ACC112 (cell line): Measurements from ENCODE around the gene FOXRED2.

Experiments
- H2AFZ ChIP-seq: fragments of 200-600 bp; sonication (generic); one replicate; pipeline ENCODE4 v1.6.0; 2017; ENCODE audit warnings: antibody characterized with exemption, low read length; ENCODE audit not compliant: unreplicated experiment
- H3K27ac ChIP-seq: fragments of 200-600 bp; sonication (generic); 2 replicates; pipeline ENCODE4 v1.5.1; 2014; ENCODE audit warnings: low read depth, mild to moderate bottlenecking, antibody characterized with exemption, low read length, moderate library complexity
- H3K27me3 ChIP-seq: fragments of 200-600 bp; sonication (generic); 2 replicates; pipeline ENCODE4 v1.6.1; 2014; ENCODE audit warnings: mild to moderate bottlenecking, antibody characterized with exemption, low read length, moderate library complexity, mixed read lengths; ENCODE audit not compliant: insufficient read depth
- H3K36me3 ChIP-seq: fragments of 200-600 bp; sonication (generic); 2 replicates; pipeline ENCODE4 v1.6.1; 2016; ENCODE audit warnings: mild to moderate bottlenecking, antibody characterized with exemption, low read length, moderate library complexity, mixed read lengths; ENCODE audit not compliant: insufficient read depth
- H3K4me1 ChIP-seq: fragments of 200-600 bp; sonication (generic); one replicate; pipeline ENCODE4 v1.6.1; 2016; ENCODE audit warnings: low read length, mixed read lengths; ENCODE audit not compliant: insufficient read depth, unreplicated experiment, control insufficient read depth
- H3K4me3 ChIP-seq: fragments of 200-600 bp; sonication (generic); 2 replicates; pipeline ENCODE4 v1.5.1; 2014; ENCODE audit warnings: mild to moderate bottlenecking, low read depth, low read length
- H3K79me2 ChIP-seq: fragments of 200-600 bp; sonication (generic); one replicate; pipeline ENCODE4 v1.6.0; 2016; ENCODE audit warnings: low read length; ENCODE audit not compliant: control insufficient read depth, unreplicated experiment, insufficient read depth

Gene FOXRED2

GRCh38 chr22:36514766-36515165, 7.9 kb upstream of the FOXRED2 start:
- Histone ChIP-seq H3K27me3 (no peaks in the 10 kb centered on the region), H3K79me2 (no peaks in the 10 kb centered on the region), H3K4me1 (no peaks in the 10 kb centered on the region), H3K4me3 (no peak overlapping the region), H2AFZ (no peak overlapping the region), H3K36me3 (peaks cover 7% of the 10 kb centered on the region; the same call in 1 of the 2 replicates), H3K27ac (no peak overlapping the region)

GRCh38 chr22:36512991-36513390, 6.2 kb upstream of the FOXRED2 start:
- Histone ChIP-seq H3K4me3 (no peak overlapping the region), H2AFZ (no peak overlapping the region), H3K27ac (no peak overlapping the region), H3K4me1 (no peaks in the 10 kb centered on the region), H3K36me3 (peaks cover 7% of the 10 kb centered on the region; the same call in 1 of the 2 replicates), H3K79me2 (no peaks in the 10 kb centered on the region), H3K27me3 (no peaks in the 10 kb centered on the region)

GRCh38 chr22:36512333-36512732, 5.5 kb upstream of the FOXRED2 start:
- H3K27me3 ChIP-seq = no peaks in the 10 kb centered on the region
- peaks cover 3% of the 10 kb centered on the region for H3K4me1 ChIP-seq
- peaks cover 7% of the 10 kb centered on the region; the same call in 1 of the 2 replicates for H3K36me3 ChIP-seq
- no peaks in the 10 kb centered on the region for H3K79me2 ChIP-seq
- H3K27ac ChIP-seq = no peak overlapping the region
- H3K4me3 ChIP-seq = no peak overlapping the region
- no peak overlapping the region for H2AFZ ChIP-seq

- Histone ChIP-seq H3K79me2 (no peaks in the 10 kb centered on the region), H3K4me1 (peaks cover 6% of the 10 kb centered on the region), H3K27ac (no peak overlapping the region), H3K4me3 (no peak overlapping the region), H3K36me3 (peaks cover 4% of the 10 kb centered on the region; the same call in 1 of the 2 replicates), H2AFZ (no peak overlapping the region), H3K27me3 (no peaks in the 10 kb centered on the region)
Observed at GRCh38 chr22:36510966-36511881, 4.4 kb upstream of the FOXRED2 start.

GRCh38 chr22:36510384-36510783, 3.5 kb upstream of the FOXRED2 start:
- Histone ChIP-seq H3K27ac (no peak overlapping the region), H3K4me1 (peaks cover 6% of the 10 kb centered on the region), H2AFZ (no peak overlapping the region), H3K36me3 (peaks cover 4% of the 10 kb centered on the region; the same call in 1 of the 2 replicates), H3K79me2 (no peaks in the 10 kb centered on the region), H3K4me3 (no peak overlapping the region), H3K27me3 (no peaks in the 10 kb centered on the region)

GRCh38 chr22:36507518-36508010, 724 bp upstream of the FOXRED2 start:
- no peaks in the 10 kb centered on the region for H3K27me3 ChIP-seq
- peaks cover 4% of the 10 kb centered on the region; the same call in 1 of the 2 replicates for H3K36me3 ChIP-seq
- peak overlapping the region; percentile 78 for H3K4me3 ChIP-seq
- H3K27ac ChIP-seq = peak overlapping the region; percentile 67
- no peak overlapping the region for H2AFZ ChIP-seq
- peaks cover 6% of the 10 kb centered on the region for H3K4me1 ChIP-seq
- H3K79me2 ChIP-seq = no peaks in the 10 kb centered on the region

GRCh38 chr22:36505998-36506635, 723 bp downstream of the FOXRED2 start:
- H3K4me1 ChIP-seq = peaks cover 6% of the 10 kb centered on the region
- peaks cover 4% of the 10 kb centered on the region; the same call in 1 of the 2 replicates for H3K36me3 ChIP-seq
- H3K4me3 ChIP-seq = peak overlapping the region; percentile 78
- H3K27me3 ChIP-seq = no peaks in the 10 kb centered on the region
- H3K27ac ChIP-seq = no peak overlapping the region
- H2AFZ ChIP-seq = peak overlapping the region; percentile 32
- H3K79me2 ChIP-seq = no peaks in the 10 kb centered on the region

- Histone ChIP-seq H3K4me3 (no peak overlapping the region), H3K79me2 (no peaks in the 10 kb centered on the region), H3K27me3 (no peaks in the 10 kb centered on the region), H3K36me3 (no peaks in the 10 kb centered on the region), H3K4me1 (no peaks in the 10 kb centered on the region), H2AFZ (no peak overlapping the region), H3K27ac (no peak overlapping the region)
Observed at GRCh38 chr22:36497910-36498665, 8.8 kb downstream of the FOXRED2 start.

GRCh38 chr22:36493690-36494110, 13.1 kb downstream of the FOXRED2 start:
- no peak overlapping the region for H2AFZ ChIP-seq
- no peak overlapping the region for H3K4me3 ChIP-seq
- no peak overlapping the region for H3K27ac ChIP-seq
- H3K79me2 ChIP-seq = no peaks in the 10 kb centered on the region
- no peaks in the 10 kb centered on the region for H3K27me3 ChIP-seq
- no peaks in the 10 kb centered on the region for H3K36me3 ChIP-seq
- no peaks in the 10 kb centered on the region for H3K4me1 ChIP-seq

- Histone ChIP-seq H3K4me3 (no peak overlapping the region), H3K79me2 (no peaks in the 10 kb centered on the region), H2AFZ (no peak overlapping the region), H3K36me3 (peaks cover 2% of the 10 kb centered on the region; the same call in 1 of the 2 replicates), H3K27ac (no peak overlapping the region), H3K27me3 (no peaks in the 10 kb centered on the region), H3K4me1 (no peaks in the 10 kb centered on the region)
Observed at GRCh38 chr22:36492109-36492508, 14.7 kb downstream of the FOXRED2 start.
